ENCODE measurements around the gene EFNA4.
A peak's percentile ranks its signal among the peaks of the same experiment; 100 is the strongest.

The EFNA4 gene, protein sequence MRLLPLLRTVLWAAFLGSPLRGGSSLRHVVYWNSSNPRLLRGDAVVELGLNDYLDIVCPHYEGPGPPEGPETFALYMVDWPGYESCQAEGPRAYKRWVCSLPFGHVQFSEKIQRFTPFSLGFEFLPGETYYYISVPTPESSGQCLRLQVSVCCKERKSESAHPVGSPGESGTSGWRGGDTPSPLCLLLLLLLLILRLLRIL

DNA sequence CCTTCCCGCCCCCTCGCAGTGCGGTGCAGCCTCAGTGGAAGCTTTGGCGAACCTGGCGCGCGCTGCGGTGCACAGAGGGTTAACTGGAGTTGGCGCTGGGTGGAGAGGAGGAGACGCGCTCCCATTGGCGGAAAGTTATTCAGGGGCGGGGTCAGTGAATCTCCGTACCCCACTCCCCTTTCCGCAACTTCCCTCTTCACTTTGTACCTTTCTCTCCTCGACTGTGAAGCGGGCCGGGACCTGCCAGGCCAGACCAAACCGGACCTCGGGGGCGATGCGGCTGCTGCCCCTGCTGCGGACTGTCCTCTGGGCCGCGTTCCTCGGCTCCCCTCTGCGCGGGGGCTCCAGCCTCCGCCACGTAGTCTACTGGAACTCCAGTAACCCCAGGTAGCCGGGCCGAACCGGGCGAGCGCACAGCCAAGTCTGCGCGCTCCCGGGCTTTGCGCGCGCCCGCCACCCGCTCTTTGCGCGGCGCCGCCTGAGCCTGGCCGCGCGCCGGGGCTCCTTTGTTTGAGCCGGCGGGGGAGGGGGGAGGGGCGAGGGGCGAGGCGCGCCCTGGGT lies at the start of gene EFNA4:
Gene EFNA4 (plus strand): TSS at position 191 of the 561 bp plus-strand sequence. CDS start 84 bp downstream, at position 275.
- DNase-seq, result peak; percentile 93

DNA sequence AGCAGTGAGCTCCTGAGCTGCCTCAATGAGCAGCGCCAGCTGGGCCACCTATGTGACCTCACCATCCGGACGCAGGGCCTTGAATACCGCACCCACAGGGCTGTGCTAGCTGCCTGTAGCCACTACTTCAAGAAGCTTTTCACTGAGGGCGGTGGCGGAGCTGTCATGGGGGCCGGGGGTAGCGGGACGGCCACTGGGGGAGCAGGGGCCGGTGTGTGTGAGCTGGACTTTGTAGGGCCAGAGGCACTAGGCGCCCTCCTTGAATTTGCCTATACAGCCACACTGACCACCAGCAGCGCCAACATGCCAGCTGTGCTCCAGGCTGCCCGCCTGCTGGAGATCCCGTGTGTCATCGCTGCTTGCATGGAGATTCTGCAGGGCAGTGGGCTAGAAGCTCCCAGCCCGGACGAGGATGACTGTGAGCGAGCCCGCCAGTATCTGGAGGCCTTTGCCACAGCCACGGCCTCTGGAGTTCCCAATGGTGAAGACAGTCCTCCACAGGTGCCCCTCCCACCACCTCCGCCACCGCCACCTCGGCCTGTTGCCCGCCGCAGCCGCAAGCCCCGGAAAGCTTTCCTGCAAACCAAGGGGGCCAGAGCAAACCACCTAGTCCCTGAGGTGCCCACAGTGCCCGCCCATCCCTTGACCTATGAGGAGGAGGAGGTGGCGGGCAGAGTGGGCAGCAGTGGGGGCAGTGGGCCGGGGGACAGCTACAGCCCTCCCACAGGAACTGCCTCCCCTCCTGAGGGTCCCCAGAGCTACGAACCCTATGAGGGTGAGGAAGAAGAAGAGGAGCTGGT lies 48.6 kb upstream of the EFNA4 start:
- DNase-seq, result no peak

DNA sequence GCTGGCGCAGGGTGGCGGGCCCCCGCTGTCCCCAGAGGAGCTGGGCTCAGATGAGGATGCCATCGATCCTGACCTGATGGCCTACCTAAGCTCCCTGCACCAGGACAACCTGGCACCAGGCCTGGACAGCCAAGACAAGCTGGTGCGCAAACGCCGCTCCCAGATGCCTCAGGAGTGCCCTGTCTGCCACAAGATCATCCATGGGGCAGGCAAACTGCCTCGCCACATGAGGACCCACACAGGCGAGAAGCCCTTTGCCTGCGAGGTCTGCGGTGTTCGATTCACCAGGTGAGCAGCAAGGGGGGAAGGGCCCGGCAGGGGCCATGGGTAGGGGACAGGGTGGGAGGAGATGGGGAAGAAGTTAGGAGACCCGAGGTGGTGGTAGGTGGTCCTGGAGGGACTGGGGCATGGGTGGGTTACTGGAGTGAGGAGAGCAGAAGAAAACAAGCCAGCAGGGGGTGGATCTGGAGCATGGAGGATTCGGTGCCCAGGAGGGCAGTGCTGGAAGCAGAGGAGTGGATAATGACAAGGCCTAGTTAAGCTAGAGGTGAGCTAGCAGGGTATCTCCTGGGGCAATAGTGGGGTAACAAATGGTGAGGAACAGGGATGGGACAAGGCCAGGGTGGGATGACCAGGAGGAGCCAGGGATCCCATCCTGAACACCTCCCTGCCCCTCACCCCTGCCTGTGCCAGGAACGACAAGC lies 47.9 kb upstream of the EFNA4 start:
- no peak for DNase-seq

DNA sequence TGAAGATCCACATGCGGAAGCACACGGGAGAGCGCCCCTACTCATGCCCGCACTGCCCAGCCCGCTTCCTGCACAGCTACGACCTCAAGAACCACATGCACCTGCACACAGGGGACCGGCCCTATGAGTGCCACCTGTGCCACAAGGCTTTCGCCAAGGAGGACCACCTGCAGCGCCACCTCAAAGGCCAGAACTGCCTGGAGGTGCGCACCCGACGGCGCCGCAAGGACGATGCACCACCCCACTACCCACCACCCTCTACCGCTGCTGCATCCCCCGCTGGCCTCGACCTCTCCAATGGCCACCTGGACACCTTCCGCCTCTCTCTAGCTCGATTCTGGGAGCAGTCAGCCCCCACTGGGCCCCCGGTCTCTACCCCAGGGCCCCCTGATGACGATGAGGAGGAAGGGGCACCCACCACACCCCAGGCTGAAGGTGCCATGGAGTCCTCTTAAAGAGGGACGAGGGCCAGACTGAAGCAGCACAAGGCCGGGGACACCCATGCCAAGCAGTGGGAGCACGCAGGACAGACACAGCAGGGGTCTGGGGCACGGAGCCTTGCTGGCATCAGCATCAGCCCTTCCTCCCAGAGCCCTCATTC lies 47.2 kb upstream of the EFNA4 start:
- no peak for DNase-seq

DNA sequence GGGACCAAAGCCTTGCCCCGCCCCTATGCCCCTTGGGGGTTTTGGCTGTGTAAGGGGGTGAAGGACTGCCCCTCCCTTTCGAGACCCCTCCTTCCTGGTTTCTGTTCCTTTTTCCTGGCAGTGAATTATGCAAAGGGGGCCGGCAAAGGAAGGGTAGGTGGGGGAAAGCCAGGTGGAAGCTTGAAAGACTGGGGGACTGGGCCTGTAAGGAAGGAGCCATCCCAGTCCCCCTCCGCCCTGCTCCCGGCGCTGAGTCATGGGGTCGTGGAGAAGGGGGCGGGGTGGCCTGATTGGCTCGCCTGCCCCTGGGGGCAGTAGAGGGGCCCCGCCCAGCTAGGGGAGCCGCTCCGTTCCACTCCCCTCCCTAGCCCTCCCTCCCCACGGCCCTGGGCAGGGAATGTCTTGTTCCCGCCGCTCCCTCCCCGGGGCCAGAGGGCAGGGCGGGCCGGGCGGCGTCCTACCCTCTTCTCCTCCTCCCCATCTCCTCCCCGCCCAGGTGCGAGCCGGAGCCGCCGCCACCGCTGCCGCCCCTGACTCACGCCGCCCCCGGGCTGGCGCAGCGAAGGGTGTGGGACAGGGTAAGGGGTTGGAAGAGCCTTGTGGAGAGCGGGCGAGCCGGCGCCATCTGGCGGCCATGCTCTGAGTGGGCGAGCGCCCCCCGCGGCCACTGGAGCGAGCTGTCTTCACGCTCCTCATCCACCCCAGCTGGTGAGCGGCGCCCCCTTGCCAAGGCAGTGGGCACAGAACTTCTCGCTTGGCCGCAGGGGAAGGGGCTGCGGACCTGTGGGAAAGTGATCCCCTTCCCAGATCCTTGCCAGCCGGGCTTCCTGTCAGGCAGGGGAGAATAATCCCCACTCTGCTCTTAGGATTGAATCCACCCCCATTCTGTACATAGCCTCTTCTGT lies 46.2 kb upstream of the EFNA4 start:
- peak; percentile 98 for DNase-seq

DNA sequence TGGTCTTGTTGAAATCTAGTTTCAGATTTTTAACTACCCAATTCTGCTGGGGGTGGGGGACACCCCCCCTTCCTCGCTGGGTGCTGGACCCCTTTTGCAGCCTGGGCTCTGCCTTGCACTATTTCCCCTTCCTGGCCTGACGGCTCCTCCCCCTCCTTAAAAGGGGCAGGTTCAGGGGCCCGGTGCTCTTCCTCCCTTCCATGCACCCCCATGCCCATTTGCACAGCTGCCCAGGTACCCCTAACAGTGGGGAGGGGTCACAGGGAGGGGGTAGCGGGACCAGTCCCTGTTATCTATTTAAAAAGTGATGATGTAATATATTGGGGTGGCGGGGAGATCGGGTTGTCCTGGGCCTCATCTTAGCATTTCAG lies 45.6 kb upstream of the EFNA4 start:
- no peak for DNase-seq

DNA sequence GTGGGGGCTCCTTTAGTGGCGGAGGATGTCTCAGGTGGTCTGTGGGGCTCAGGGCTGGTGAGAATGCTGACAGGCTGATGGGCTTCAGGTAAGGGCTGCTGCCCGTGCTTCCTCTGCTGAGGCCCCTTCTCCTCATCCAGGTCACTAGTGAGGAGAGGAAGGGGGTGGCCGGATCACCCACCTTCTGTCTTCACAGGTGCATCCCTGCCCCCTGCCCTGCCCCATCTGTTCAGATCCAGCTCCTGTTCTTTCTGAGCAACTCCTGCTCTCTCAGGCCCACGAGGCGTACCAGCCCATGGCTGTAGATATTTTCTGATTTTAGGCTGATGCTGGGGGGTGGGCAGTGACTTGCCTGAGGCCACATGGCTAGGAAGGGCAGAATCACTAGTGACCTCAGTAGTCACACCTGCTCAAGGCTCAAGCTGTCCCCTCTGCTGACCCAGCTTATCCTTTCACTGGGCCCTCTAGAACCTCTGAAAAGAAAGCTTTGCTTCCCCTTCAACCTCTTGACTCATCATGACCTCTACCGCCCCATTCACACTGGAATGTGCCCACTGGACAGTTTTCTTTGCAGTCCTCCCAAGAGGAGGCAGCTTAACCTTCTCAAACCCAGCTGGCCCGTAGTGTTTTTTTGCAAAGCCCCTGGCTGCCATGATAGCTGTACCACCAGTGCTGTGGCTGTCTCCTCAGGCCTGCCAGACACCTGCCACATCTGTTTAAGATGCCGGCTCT lies 44.8 kb upstream of the EFNA4 start:
- DNase-seq, result no peak

DNA sequence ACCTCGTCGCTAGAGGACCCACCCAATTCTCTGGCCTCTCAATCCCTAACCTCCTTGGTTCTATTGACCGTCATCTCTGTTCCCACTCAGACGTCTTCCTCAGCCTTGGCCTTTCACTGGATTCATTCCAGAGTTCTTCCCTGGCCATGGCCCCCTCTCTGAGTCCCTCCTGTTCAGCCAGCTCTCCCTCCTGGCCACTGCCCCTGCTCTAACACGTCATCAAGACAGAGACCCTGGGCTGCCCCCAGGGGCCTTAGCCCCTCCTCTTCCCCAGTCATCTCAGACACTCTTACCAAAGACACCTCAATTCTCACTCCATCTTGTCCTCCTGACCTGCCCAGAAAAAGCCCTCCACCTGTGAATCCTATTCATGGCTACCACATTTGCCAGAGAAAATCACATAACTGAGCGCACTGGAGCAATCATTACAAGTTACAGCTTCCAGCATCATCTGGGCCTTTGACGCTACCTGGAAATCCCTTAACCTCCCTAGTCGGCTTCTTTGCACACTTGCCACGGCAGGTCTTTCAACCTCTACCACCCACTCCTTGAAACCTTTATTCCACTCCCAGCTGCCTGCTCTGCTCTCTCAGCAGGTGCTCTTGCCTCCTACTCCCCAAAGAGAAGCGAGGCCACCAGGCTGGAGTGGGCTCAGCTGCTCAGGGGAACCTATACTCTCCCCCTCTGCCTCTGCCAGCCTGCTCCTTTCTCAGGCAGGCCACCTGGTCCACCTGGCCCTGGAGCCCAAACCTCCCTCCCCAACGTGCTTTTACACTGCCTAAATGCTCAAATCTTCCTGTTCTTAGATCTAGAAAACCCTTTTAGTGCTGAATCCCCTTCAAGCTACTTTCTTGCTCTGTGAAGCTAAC lies 43.9 kb upstream of the EFNA4 start:
- DNase-seq, result no peak

DNA sequence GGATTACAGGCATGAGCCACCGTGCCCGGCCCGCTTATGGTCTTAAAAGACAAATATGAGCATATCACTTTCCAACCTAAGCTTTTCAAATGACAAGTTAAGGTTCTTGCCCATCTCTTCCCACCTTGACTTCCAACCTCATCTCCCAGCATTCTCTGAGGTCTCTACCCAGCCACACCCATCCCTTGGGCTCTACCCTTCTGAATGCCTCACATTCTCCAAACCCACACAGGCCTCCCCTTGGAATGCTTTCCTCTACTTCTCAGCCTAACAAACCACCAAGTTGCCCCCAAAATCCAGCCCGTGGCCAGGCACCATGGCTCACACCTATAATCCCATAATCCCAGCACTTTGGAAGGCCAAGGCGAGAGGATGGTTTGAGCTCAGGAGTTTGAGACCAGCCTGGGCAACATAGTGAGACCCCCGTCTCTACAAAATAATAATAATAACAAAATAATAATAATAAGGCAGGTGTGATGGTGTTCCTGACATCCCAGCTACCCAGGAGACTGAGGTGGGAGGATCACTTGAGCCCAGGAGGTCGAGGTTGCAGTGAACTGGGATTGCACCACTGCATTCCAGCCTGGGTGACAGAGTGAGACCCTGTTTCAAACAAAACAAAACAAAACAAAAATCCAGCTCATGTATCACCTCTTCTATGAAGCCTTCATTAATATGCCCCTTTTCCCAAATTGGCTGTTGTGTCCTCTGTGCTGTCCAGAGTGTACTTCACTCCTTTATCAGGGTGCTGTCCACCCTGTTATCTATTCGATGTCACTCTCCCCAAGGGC lies 41.2 kb upstream of the EFNA4 start:
- DNase-seq, result no peak

DNA sequence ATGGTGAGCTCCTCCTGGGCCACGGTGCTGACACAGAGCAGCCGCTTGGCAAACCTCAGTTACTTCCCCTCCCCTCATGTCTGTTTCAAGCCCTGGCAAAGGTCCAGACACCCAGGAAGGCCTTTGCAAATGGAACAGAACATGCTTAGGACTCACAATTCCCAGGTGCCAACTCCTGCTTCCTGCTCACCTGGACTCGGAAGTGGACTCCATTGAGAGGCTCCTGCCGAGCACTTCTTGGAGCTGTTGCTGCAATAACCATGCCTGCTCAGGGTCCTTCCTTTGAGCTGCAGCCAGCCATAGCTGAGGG lies 40.7 kb upstream of the EFNA4 start:
- no peak for DNase-seq

DNA sequence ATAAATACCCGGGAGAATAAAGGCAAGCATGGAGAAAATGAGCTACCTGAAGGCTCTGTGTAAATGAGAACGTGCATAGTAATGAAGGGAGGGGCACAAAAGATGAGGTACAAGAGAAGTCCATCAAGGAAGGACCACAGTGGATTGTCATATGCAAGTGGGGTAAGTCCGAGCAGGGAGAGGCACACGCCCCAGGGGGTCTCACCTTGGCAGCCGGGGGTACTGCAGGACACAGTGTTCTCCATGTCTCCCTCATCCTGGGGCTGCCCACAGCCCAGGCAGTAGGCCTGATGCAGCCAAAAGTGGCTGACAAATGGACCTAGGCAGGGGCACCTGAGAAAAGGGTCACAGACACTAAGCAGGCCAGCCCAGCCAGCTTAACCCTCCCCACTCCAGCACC lies 39.9 kb upstream of the EFNA4 start:
- DNase-seq, result no peak

DNA sequence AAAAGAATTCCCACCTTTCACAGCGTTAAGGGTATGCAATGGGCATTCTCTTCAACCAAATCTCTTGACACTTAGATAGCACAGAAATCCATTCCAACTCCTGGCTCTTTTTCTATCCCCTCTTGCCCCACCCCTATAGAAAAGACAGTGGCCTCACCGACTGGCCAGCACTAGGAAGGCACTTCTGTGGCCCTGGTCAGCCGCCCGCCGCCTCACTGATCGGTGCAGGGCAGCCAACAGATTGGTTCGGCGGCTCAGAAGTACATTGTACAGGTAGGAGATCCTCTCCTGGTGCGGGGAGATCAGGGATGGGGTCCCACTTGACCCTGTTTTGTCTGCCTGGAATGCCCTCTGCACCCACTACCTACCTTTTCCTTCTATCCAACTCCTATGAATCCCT lies 39.2 kb upstream of the EFNA4 start:
- DNase-seq, result no peak

DNA sequence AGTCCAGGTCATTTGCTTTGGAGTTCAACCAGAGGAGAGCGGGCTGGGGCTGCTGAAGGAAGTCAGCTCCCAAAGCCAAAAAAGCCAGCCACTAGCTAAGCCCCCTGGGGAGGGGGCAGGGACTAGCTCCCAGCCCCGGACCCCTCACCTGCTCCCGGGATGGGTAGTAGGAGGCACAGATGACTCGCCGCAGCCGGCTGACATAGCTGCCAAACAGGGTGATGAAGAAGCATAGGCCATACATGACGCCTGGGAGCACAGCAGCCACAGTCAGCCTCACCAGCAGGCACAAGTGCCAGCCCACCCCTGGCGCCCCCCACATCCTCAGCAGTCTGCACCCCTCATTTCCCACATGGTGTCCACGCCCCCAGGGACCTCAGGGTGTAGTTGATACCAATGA lies 37.4 kb upstream of the EFNA4 start:
- no peak for DNase-seq

DNA sequence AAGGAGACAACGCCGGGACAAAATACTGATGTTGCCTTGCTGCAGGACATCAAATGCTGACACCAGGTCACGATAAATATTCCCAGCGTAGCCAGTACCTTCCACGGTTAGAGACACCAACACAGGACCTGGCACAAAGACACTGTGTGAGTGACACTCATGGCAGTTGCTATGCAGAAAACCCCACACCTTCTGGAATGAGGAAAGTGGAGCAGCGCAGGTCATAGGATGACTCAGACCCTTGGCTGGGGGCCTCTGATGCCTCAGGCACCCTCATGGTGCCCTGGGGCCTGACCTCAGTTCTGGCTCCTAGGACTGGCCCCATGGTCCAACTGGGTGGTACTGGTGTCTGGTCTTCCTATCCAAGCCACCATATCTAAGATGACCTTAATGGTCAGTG lies 37.0 kb upstream of the EFNA4 start:
- DNase-seq, result no peak

DNA sequence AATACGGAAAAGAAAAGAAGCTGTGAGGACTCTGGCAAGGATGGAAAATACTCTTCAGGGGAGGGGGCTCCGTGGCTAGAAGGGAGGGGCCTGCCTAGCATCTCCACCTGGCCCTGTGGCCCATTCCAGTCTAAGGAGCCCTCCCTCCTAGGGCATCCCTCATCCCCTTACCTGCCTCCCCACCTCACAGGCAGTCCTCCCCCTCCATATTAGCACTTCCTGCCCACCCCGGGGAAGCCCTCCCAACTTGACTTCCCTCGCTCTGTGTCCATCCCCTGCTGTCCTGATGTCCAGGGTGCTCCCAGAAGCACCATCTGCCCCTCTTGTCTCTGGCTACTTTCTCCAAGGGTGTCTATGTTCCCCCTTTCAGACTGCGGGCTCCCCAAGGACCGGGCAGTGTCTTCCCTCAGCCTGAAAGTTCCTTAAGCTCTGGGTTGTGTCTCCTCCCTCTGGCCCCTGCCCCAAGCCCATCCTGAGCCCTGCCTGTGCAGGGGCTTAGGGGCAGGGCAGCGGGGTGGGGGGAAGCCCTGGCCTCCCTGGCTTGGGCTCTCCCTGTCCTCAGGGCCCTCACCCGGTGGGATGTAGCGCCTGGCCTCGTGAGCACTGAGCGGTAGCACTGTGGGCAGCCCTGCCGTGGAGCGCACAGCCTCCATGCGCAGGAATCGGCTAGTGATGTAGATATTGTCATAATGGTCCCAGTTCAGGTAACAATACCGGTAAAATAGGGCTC lies 33.9 kb upstream of the EFNA4 start:
- no peak for DNase-seq

DNA sequence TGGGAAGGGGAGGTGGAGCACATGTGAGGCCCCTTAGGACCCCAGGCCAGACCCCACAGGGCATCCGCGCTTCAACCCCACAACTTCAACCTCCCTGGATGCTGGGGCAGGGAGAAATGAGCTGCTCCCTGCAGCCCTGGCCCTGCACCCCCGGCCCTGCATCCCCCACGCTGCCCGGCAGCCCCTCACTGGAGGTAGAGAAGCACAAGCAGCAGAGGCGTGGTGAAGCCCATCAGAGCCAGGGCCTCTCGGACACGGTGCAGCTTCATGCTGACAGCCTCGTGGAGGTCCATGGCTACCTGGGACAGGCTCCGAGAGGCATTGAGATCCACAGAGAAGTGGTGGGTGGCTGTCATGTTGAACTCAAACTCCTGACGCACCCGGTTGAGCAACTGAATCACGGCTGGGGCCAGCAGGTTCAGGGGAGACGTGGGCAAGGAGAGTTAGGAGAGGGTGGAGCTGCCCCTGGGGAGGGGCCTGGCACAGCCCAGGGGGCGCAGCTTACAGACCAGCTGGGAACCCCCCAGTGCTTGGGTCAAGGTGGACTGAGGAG lies 33.2 kb upstream of the EFNA4 start:
- DNase-seq, result no peak

DNA sequence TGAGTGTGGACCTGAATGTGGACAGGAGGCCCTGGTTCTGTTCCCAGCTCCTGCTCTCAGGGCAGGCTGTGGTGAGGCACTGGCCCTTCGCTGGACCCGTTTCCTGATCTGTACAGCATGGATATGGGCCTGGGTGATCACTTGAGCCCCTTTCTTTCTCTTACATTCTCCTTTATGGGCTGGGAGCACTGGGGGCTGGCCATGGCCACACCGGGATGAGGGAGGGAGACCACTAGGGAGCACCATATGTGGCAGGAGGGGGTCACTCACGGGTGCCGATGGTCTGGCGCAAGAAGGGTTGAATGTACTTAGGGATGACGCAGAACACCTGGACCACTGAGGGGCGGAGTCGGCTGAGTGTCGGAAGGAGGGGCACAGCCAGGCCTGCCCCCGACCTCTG lies 32.6 kb upstream of the EFNA4 start:
- DNase-seq, result no peak

DNA sequence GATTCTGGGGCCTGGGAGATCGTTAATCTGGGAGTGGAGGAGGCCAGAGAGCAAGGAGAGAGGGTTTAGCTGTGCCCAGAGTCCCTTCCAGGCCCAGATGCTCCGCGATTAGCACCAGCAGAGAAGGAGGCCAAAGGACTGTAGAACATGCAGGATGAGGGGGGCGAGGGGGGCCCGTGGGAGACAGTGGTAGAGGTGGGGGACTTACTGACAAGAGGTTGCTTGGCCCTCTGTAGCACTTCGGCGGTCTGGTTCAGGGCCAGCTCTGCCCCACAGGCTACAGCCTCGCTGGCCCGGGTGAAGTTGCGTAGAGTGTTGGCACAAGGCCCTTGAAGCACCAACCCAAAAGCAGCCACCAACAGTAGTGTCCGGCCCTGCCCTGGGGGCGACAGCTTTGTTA lies 30.7 kb upstream of the EFNA4 start:
- DNase-seq, result no peak

DNA sequence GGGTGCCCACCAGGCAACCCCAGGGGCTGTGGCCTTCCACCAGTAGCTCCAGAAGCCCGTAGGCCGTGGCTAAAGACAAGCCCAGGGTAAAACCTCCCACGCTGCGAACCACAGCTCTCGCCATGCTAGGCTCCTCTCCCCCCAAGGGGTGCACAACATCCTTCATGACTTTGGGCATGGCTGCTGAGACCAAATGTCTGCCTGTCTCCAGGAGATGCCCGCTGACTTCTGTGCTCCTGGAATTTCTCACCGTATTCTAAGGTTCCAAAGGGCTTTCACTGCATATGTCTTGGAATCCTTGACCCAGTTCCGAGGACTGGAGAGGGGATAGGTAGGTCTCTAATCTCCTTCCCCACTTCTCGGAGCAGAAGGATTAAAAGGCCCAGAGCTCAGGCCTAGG lies 30.0 kb upstream of the EFNA4 start, which contains the start of the genes DCST1 and DCST2:
Gene DCST1 (plus strand): TSS at position 301 of the 400 bp plus-strand sequence. CDS start 213 bp downstream, outside the sequence.
Gene DCST2 (minus strand): TSS at position 258 of the 400 bp plus-strand sequence. CDS start 80 bp downstream, at position 178.
- DNase-seq, result no peak

Measured in retina (tissue), 1 donor.